HG03045 (cell line): Measurements from ENCODE around the gene KHDC4.

Experiments used
- ATAC-seq: cut with Tn5 transposase; IDR thresholded peaks from one replicate; pipeline ENCODE4 v1.9.1; 2021; ENCODE audit warnings: mild to moderate bottlenecking, moderate library complexity; ENCODE audit not compliant: unreplicated experiment

KHDC4 gene

GRCh38 chr1:155970531-155971167 lies 36.4 kb upstream of the KHDC4 start:
- no peak for ATAC-seq

DNA sequence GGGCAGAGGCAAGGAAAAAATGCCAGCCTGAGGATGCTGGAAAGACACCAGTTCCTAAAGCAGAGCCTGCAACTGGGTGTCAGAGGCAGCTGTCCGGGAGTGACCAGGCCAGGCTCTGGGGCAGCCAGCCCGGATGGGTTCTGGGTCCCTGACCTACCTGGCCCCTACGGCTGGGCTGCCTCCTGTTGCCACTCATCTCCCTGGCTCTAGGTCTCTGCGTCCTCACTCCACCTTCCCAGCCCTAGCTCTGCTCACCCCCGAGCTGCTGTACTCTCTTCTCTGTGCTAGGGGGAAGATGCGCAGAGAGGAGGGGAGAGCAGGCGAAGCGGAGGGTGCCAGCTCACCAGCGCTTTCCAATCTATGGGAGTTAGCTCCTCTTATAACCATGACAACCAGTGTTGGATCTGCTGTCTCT lies 35.2 kb upstream of the KHDC4 start:
- ATAC-seq = no peak

DNA sequence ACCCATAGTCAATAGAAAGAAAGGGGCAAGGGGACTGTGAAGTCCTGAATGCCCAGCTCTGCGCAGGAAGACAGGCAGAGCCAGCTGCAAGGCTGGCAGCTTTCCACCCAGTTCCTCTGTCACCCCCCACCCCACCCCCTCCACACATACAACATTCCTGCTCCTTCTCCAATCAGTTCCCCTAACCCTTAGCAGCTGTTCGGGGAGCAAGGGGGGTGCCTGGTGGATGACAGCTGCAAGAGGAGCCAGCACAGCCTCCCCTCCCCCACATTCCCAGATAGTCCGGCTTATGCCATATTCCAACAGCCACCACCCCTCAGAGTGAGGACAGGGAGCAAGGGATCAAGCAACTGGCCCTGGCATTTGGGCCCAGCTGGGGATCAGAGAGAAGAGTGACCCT lies 34.5 kb upstream of the KHDC4 start:
- no peak for ATAC-seq

GRCh38 chr1:155968051-155968400 lies 33.8 kb upstream of the KHDC4 start:
- no peak for ATAC-seq

GRCh38 chr1:155967341-155968050 lies 33.3 kb upstream of the KHDC4 start:
- ATAC-seq = no peak

- ATAC-seq = no peak
These were observed 32.5 kb upstream of the KHDC4 start for GRCh38 chr1:155966750-155967149.

GRCh38 chr1:155966135-155966534 lies 31.9 kb upstream of the KHDC4 start:
- no peak for ATAC-seq

GRCh38 chr1:155964193-155964592 lies 30.0 kb upstream of the KHDC4 start:
- no peak for ATAC-seq

DNA sequence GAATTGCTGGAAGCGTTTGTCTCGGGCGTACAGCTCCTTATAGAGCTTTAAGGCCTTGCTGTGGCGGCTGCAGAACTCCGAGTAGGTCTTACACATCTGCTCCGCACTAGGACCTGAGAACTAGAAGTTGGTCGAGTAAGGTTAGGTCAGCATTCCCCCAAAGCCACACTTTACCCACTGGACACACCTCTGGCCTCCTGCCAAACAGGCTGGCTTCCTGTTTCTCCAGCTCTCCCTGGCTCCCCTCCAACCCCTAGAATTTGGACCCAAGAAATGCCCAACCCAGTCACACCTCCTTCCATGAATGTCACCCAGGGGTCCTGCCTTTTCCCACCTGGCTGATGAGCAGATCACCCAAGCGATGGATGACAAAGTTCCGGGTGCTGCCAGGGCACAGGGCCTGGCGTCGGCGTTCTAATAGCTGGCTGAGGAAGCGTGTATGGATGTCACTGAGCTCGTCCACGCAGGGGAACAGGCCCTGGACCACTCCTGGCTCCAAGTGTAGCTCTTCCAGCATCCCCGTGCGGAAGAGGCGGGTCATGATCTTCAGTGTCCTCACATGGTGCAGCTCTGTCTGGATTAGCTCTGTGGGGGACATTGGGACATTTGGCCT lies 28.5 kb upstream of the KHDC4 start:
- no peak for ATAC-seq

DNA sequence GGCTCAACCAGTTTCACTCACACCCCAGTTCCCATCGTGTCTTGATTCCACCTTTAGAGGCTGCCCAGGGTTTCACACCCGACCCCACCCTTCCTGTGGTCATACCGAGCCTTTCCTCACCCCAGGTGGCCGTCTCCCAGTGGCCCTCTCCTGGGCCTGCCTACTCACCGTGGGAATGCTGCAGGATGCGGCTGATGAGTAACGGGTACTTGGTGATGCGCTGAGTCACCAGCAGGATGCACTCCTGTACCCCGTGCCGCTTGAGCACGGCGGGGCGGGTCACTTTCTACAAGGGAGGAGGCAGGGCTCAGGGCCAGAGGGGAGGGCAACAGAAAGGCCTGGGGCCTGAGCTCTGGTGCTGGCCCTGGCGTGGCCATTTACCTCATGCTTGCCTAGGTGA lies 27.7 kb upstream of the KHDC4 start:
- no peak for ATAC-seq

DNA sequence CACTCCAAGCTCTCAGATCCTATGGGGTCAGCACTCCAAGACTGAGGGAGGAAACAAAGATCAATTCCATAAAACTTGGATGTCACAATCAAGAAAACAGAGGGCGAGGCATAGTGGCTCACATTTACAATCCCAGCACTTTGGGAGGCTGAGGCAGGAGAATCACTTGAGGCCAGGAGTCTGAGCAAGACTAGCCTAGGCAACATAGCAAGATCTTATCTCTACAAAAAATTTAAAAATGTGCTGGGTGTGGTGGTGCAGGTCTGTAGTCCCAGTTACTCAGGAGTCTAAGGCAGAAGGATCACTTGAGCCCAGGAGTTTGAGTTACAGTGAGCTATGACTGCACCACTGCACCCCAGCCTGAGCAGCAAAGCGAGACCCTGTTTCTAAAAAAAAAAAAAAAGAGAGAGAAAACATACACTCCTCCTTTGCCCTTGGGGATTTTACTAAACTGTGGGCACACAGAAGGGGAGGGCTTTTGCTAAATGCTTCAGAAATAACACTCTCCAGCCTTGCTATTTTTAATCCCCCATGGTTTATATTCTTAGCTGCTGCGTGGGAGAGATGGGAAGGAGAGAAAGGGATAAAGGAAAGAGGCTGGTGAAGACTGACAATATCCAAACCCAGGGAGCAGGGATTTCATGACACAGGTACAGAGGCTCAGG lies 26.0 kb upstream of the KHDC4 start:
- no peak for ATAC-seq

- no peak for ATAC-seq
These were observed 23.2 kb upstream of the KHDC4 start for GRCh38 chr1:155957411-155957915.

DNA sequence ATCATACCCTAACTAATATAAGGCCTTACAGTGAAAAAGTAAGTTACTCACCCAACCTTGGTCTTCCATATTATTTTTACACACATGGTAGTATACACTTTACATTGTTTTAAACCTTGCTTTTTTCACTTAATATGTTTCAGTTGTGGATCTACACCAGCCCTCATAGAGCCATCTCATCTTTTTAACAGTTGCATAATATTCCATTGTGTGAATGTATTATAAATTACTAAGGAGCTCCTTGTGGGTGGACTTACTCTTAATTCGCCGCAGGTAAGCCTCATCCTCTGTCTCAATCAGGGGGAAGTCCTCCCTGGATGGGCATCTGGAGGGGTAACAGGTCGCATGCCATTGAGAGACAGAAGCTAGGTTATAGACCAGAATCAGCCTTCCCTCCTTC lies 20.4 kb upstream of the KHDC4 start:
- no peak for ATAC-seq

- no peak for ATAC-seq
These were observed 18.3 kb upstream of the KHDC4 start for GRCh38 chr1:155952505-155952890.

- no peak for ATAC-seq
These were observed 17.7 kb upstream of the KHDC4 start for GRCh38 chr1:155951753-155952504.

DNA sequence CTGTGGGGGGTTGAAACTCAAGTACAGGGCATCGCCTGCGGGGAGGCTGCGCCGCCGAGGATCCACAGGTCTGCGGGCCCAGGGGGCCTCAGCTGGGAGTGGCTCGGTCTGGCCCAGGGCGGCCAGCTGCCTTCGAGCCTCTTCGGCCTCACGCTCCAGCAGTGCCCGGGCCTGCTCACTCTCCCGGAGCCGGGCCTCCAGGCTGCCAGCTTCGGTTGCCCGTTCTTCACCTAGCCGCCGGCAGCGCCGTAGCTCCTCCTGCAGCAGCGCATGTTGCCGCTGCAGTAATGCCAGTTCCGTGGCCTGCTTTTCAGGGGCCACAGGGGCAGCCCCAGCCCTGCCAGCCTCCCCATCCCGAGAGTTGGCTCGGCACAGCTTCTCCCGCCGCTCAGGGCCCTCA lies 16.6 kb upstream of the KHDC4 start:
- no peak for ATAC-seq

- ATAC-seq = no peak
These were observed 13.5 kb upstream of the KHDC4 start for GRCh38 chr1:155947741-155948140.

DNA sequence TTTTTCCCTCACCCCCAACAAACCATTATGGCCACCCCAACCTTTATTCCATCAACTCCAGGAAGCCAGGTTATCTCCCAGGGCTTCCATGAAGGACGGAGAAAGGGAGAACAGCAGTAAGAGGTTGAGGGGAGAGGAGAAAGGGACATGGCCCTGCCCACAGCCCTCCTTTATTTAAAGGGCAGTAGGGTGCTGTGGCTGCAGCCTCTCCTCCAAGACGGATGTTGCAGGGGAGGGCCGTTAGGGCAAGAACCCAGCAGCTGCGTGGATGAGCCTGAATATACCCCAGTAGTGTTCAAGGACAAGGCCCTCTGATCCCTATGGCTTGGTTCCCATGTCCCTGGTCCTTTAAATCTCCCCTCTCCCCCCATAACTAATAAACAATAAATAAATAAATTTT lies 13.1 kb upstream of the KHDC4 start:
- no peak for ATAC-seq

DNA sequence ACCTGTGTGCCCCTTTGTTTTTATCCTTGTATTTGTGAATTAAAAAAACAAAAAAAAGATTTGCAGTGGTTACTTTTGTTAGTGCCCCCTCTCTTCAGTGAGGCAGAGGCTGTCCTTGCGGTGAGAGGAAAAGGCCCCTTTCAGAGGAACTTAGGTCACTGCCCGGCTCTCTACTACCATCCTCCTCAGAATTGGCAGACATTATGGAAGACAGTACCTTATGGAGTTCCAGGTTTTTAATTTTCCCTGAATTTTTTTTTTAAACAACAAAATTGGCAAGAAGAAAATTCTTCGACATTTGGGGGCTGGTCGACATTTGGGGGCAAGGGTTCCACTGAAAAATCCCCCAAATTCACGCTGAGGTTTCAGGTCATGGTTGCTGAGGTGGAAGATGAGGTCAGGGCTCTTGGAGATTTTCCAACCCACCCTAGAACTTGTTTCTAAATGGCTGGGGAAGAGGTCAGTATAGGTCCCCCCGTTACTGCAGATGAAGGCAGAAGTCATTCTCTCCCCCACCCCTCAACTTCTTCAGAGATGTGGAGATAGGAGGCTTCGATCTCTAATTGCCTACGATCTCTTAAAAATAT lies 12.5 kb upstream of the KHDC4 start:
- no peak for ATAC-seq

GRCh38 chr1:155944444-155944799 lies 10.2 kb upstream of the KHDC4 start:
- no peak for ATAC-seq
